GM23338 (cell line): ENCODE measurements around the gene ANKRD31. TPM values are rescaled to one million over a fixed set of nuclear protein-coding genes. Genes with fewer than 3 reads are reported as not detected.

ENCODE experiments used
- ATAC-seq: fragments of 200-7000 bp; cut with Tn5 transposase; 3 replicates; pipeline ENCODE4 v1.9.1; 2020
- DNase-seq: peaks from one replicate; pipeline ENCODE4 v3.0.0-alpha.2; 2015; ENCODE audit warnings: low spot score
- H2AFZ ChIP-seq: fragments of 200-600 bp; sonication (generic); 2 replicates; pipeline ENCODE4 v1.8.0; 2016; ENCODE audit warnings: antibody characterized with exemption, mild to moderate bottlenecking, moderate library complexity
- H3F3A ChIP-seq: fragments of 200-600 bp; sonication (generic); replicated peaks from 2 replicates; pipeline ENCODE4 v1.8.0; 2017; ENCODE audit warnings: antibody characterized with exemption, mixed run types, low read depth
- H3K27ac ChIP-seq: fragments of 200-600 bp; sonication (generic); 2 replicates; pipeline ENCODE4 v1.6.1; 2016; ENCODE audit warnings: low read depth
- H3K27me3 ChIP-seq: fragments of 200-600 bp; sonication (generic); 2 replicates; pipeline ENCODE4 v1.8.0; 2016; ENCODE audit warnings: mild to moderate bottlenecking, mixed run types, moderate library complexity; ENCODE audit not compliant: insufficient read depth
- H3K36me3 ChIP-seq: fragments of 200-600 bp; sonication (generic); 2 replicates; pipeline ENCODE4 v1.8.0; 2016; ENCODE audit warnings: mild to moderate bottlenecking; ENCODE audit not compliant: insufficient read depth
- H3K4me1 ChIP-seq: fragments of 200-600 bp; sonication (generic); 2 replicates; pipeline ENCODE4 v1.8.0; 2016; ENCODE audit warnings: mild to moderate bottlenecking, moderate library complexity; ENCODE audit not compliant: insufficient read depth
- H3K4me2 ChIP-seq: fragments of 200-600 bp; sonication (generic); 2 replicates; pipeline ENCODE4 v1.7.1; 2017; ENCODE audit warnings: mixed run types
- H3K4me3 ChIP-seq: fragments of 200-600 bp; sonication (generic); 2 replicates; pipeline ENCODE4 v1.6.1; 2016; ENCODE audit warnings: mixed run types
- H3K79me2 ChIP-seq: fragments of 200-600 bp; sonication (generic); replicated peaks from 2 replicates; pipeline ENCODE4 v1.8.0; 2017; ENCODE audit warnings: mild to moderate bottlenecking; ENCODE audit not compliant: insufficient read depth
- H3K9me2 ChIP-seq: fragments of 200-600 bp; sonication (generic); 2 replicates; pipeline ENCODE4 v1.8.0; 2017; ENCODE audit not compliant: insufficient read depth
- H4K20me1 ChIP-seq: fragments of 200-600 bp; sonication (generic); replicated peaks from 2 replicates; pipeline ENCODE4 v1.8.0; 2017; ENCODE audit warnings: mild to moderate bottlenecking; ENCODE audit not compliant: insufficient read depth
- H3K27ac Mint-ChIP-seq: 2 replicates; pipeline ENCODE4 v1.8.0; 2020; ENCODE audit warnings: inconsistent platforms, mild to moderate bottlenecking, moderate library complexity, mixed read lengths
- H3K27me3 Mint-ChIP-seq: 3 replicates; pipeline ENCODE4 v1.8.0; 2022; ENCODE audit warnings: low read depth, mild to moderate bottlenecking, moderate library complexity, mixed read lengths, inconsistent platforms; ENCODE audit not compliant: insufficient read depth, poor library complexity
- H3K36me3 Mint-ChIP-seq: 3 replicates; pipeline ENCODE4 v1.8.0; 2021; ENCODE audit warnings: low read depth, mild to moderate bottlenecking, inconsistent platforms, moderate library complexity, mixed read lengths
- H3K4me1 Mint-ChIP-seq: 3 replicates; pipeline ENCODE4 v1.8.0; 2020; ENCODE audit warnings: mild to moderate bottlenecking, inconsistent platforms, mixed read lengths
- H3K4me3 Mint-ChIP-seq: 3 replicates; pipeline ENCODE4 v1.8.0; 2021; ENCODE audit warnings: moderate library complexity, mild to moderate bottlenecking, inconsistent platforms, mixed read lengths
- H3K9me3 Mint-ChIP-seq: 3 replicates; pipeline ENCODE4 v1.8.0; 2020; ENCODE audit warnings: moderate library complexity, mild to moderate bottlenecking, inconsistent platforms, mixed read lengths
- EZH2 ChIP-seq: fragments of 200-600 bp; sonication (generic); IDR thresholded peaks from one replicate; pipeline ENCODE4 v1.8.0; 2017; ENCODE audit warnings: antibody characterized with exemption, mild to moderate bottlenecking, low read depth; ENCODE audit not compliant: unreplicated experiment
- EZH2phosphoT487 ChIP-seq: fragments of 200-600 bp; sonication (generic); IDR thresholded peaks from one replicate; pipeline ENCODE4 v1.8.1; 2018; ENCODE audit warnings: antibody characterized with exemption; ENCODE audit not compliant: unreplicated experiment
- JUNB ChIP-seq: IDR thresholded peaks from one replicate; pipeline ENCODE4 v1.6.1; 2016; ENCODE audit warnings: antibody characterized with exemption; ENCODE audit not compliant: unreplicated experiment
- NANOG ChIP-seq: IDR thresholded peaks from 2 replicates; pipeline ENCODE4 v1.6.1; 2016; ENCODE audit warnings: antibody characterized with exemption, borderline replicate concordance
- POLR2AphosphoS5 ChIP-seq: IDR thresholded peaks from 2 replicates; pipeline ENCODE4 v1.6.1; 2016; ENCODE audit warnings: antibody characterized with exemption, low read depth
- ZNF114 ChIP-seq: fragments of 250-450 bp; sonication (Bioruptor Pico); IDR thresholded peaks from 2 replicates; pipeline ENCODE4 v1.5.0; 2020; ENCODE audit warnings: mild to moderate bottlenecking, moderate library complexity
- ZNF462 ChIP-seq: fragments of 250-450 bp; sonication (Bioruptor Pico); IDR thresholded peaks from 2 replicates; pipeline ENCODE4 v1.5.0; 2020; ENCODE audit warnings: mild to moderate bottlenecking, moderate library complexity
- polyA plus RNA-seq: library from polyadenylated mRNA; unstranded; fragments of >200 nt; fragmentation: Nextera tagmentation; extraction: Ambion mirVana; gene quantifications from 2 replicates; pipeline ENCODE4 v1.2.1, GENCODE V29; 2016
- total RNA-seq: library from RNA; depleted of rRNA; stranded (reverse); fragments of >200 nt; shearing (Covaris generic); gene quantifications from 2 replicates; pipeline ENCODE4 v1.2.3, GENCODE V29; 2014
- TF ChIP-seq, protein P1 (sequence below), 2 experiments: fragments of 200-600 bp in 1 of 2; sonication (generic) in 1 of 2; conservative IDR thresholded peaks; 2 replicates each; pipeline versions ENCODE4 v1.5.1 to v1.6.1; 2016 to 2017; ENCODE audit warnings: antibody characterized with exemption in 2 of 2, low read depth in 2 of 2, mild to moderate bottlenecking in 2 of 2, moderate library complexity in 1 of 2

The ANKRD31 gene
- total and polyA plus RNA-seq, 2 experiments from 2014 or later, result 0.18 to 0.59 TPM

DNA sequence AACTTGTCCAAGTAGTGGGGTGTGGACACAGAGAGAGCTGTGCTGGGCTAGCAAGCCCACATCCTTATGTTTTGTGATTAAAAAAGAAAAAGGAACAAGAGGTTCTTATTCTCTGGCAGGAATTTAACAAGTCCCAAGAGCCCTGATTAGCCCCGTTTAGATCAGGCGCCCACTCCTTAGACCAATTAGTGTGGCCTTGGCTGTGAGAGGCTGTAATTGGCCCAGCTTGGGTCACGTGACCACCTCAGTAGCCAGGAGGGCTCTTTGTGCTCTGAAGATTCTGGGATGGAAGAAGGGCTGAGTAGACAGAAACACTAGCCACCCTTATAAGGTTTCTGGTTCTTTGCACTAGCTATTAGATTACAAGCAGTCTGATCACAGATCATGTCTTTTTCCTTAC, 215.5 kb downstream of the ANKRD31 start:
- H3K9me2 ChIP-seq, result no peaks in the 10 kb centered on the region
- DNase-seq, result no peak
- no peaks in the 10 kb centered on the region for H3K36me3 ChIP-seq
- Mint-ChIP-seq H3K4me1 (peaks cover 20% of the 10 kb centered on the region), H3K27me3 (no peaks in the 10 kb centered on the region), H3K27ac (no peak overlapping the region), H3K4me3 (no peak overlapping the region), H3K36me3 (no peaks in the 10 kb centered on the region), H3K9me3 (no peaks in the 10 kb centered on the region)
- no peak overlapping the region for H3K4me2 ChIP-seq
- no peaks in the 10 kb centered on the region; the same call in 1 of the 2 replicates for H3K4me1 ChIP-seq
- TF ChIP-seq POLR2AphosphoS5 (no peak), NANOG (no peak), EZH2 (no peak), ZNF114 (CRISPR knock-in tag) (no peak), EZH2phosphoT487 (no peak), JUNB (no peak), ZNF462 (CRISPR knock-in tag) (no peak)
- TF ChIP-seq, protein P1, sequence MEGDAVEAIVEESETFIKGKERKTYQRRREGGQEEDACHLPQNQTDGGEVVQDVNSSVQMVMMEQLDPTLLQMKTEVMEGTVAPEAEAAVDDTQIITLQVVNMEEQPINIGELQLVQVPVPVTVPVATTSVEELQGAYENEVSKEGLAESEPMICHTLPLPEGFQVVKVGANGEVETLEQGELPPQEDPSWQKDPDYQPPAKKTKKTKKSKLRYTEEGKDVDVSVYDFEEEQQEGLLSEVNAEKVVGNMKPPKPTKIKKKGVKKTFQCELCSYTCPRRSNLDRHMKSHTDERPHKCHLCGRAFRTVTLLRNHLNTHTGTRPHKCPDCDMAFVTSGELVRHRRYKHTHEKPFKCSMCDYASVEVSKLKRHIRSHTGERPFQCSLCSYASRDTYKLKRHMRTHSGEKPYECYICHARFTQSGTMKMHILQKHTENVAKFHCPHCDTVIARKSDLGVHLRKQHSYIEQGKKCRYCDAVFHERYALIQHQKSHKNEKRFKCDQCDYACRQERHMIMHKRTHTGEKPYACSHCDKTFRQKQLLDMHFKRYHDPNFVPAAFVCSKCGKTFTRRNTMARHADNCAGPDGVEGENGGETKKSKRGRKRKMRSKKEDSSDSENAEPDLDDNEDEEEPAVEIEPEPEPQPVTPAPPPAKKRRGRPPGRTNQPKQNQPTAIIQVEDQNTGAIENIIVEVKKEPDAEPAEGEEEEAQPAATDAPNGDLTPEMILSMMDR (conservative IDR thresholded peaks at IDR 0.05; ENCODE audit: low read depth in 2 of 2), result no peak
- H2AFZ ChIP-seq, result peak overlapping the region; percentile 2; the same call in 1 of the 2 replicates
- H3K27ac ChIP-seq, result no peak overlapping the region
- ATAC-seq, result peak; percentile 53
- no peaks in the 10 kb centered on the region for H4K20me1 ChIP-seq
- no peaks in the 10 kb centered on the region for H3F3A ChIP-seq
- H3K79me2 ChIP-seq, result no peaks in the 10 kb centered on the region
- H3K4me3 ChIP-seq, result no peak overlapping the region
- no peaks in the 10 kb centered on the region for H3K27me3 ChIP-seq
